ENCODE data around the gene UBAC1. TPM values are rescaled to one million over a fixed set of nuclear protein-coding genes. Genes with fewer than 3 reads are reported as not detected.

Gene UBAC1
- total RNA-seq, 1 experiment from 2014 or later, result 145 TPM

- DNase-seq (ENCODE audit: low spot score), result no peak
Measured at GRCh38 chr9:135993765-135994500, 32.8 kb upstream of the UBAC1 start.

GRCh38 chr9:135993409-135993742 is 32.2 kb upstream of the UBAC1 start:
- no peak for DNase-seq (ENCODE audit: low spot score)

GRCh38 chr9:135992486-135993408 is 31.6 kb upstream of the UBAC1 start:
- DNase-seq (ENCODE audit: low spot score), result peak; percentile 91

GRCh38 chr9:135991771-135992170 is 30.6 kb upstream of the UBAC1 start:
- no peak for DNase-seq (ENCODE audit: low spot score)

- DNase-seq (ENCODE audit: low spot score), result peak; percentile 46
Measured at GRCh38 chr9:135990468-135991429, 29.6 kb upstream of the UBAC1 start.

GRCh38 chr9:135989722-135990467 is 28.7 kb upstream of the UBAC1 start:
- no peak for DNase-seq (ENCODE audit: low spot score)

GRCh38 chr9:135989157-135989556 is 28.0 kb upstream of the UBAC1 start:
- no peak for DNase-seq (ENCODE audit: low spot score)

- no peak for DNase-seq (ENCODE audit: low spot score)
Measured at GRCh38 chr9:135988493-135988892, 27.3 kb upstream of the UBAC1 start.

- DNase-seq (ENCODE audit: low spot score), result no peak
Measured at GRCh38 chr9:135987838-135988404, 26.7 kb upstream of the UBAC1 start.

GRCh38 chr9:135986605-135987004 is 25.4 kb upstream of the UBAC1 start:
- no peak for DNase-seq (ENCODE audit: low spot score)

- DNase-seq (ENCODE audit: low spot score), result no peak
Measured at GRCh38 chr9:135985889-135986288, 24.7 kb upstream of the UBAC1 start.

- no peak for DNase-seq (ENCODE audit: low spot score)
Measured at GRCh38 chr9:135985459-135985774, 24.2 kb upstream of the UBAC1 start.

- DNase-seq (ENCODE audit: low spot score), result no peak
Measured at GRCh38 chr9:135984072-135984710, 23.0 kb upstream of the UBAC1 start.

GRCh38 chr9:135983208-135984071 is 22.3 kb upstream of the UBAC1 start:
- DNase-seq (ENCODE audit: low spot score), result no peak

- no peak for DNase-seq (ENCODE audit: low spot score)
Measured at GRCh38 chr9:135982499-135983207, 21.5 kb upstream of the UBAC1 start.

- no peak for DNase-seq (ENCODE audit: low spot score)
Measured at GRCh38 chr9:135980926-135981630, 19.9 kb upstream of the UBAC1 start.

- no peak for DNase-seq (ENCODE audit: low spot score)
Measured at GRCh38 chr9:135979547-135980166, 18.5 kb upstream of the UBAC1 start.

Data from A172 (cell line).